Gastrocnemius medialis (tissue), 4 donors: ENCODE results near the gene PDSS2.

Experiments used
- POLR2A ChIP-seq, 2 donors: fragments of 450-650 bp; IDR thresholded peaks; one replicate each; pipeline ENCODE4 v1.6.1; 2017; ENCODE audit warnings: antibody characterized with exemption in 2 of 2, mild to moderate bottlenecking in 2 of 2, moderate library complexity in 2 of 2
- TF ChIP-seq, protein P1 (sequence below), 5 experiments: fragments of 450-650 bp in 3 of 5; fragments of 200-600 bp in 2 of 5; sonication (generic) in 2 of 5; IDR thresholded peaks in 4 of 5; conservative IDR thresholded peaks in 1 of 5; 1 replicate in 4 of 5; 2 replicates in 1 of 5; pipeline ENCODE4 v1.5.1; 2016 to 2019; ENCODE audit warnings: antibody characterized with exemption in 5 of 5, mild to moderate bottlenecking in 3 of 5, moderate library complexity in 3 of 5

DNA sequence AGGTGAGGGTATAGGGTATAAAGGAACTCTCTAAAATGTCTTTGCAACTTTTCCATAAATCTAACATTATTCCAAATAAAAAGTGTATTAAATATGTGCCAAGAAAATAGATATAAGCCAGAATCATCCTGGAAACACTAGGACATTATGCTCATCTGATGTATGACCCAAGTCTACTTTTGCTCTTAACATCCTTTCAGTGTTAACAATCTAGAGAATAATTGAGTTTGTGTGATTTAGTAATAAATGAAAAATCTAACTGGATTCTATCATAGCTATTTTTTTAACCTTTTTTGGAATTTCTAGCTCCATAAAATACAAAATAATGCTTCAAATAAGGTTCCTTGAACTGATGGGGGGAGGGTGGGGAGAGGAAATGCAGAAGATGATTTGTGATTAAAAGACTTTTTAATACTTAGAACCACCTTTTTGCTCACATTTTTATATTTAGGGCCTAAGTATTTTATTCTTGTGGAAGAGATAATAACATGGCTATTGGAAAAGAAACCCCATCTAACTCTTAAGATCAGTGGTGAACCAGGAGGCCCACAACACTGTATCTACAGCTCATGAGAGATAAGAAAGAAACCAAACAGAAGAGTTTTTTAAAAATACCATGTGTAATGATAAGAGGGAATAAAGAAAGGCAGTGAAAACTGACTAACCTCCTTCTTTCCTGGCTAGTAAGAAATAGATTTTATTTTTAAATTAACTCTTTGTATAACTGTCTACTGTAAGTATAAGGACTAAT is 68.5 kb downstream of the PDSS2 start:
- TF ChIP-seq, protein P1, sequence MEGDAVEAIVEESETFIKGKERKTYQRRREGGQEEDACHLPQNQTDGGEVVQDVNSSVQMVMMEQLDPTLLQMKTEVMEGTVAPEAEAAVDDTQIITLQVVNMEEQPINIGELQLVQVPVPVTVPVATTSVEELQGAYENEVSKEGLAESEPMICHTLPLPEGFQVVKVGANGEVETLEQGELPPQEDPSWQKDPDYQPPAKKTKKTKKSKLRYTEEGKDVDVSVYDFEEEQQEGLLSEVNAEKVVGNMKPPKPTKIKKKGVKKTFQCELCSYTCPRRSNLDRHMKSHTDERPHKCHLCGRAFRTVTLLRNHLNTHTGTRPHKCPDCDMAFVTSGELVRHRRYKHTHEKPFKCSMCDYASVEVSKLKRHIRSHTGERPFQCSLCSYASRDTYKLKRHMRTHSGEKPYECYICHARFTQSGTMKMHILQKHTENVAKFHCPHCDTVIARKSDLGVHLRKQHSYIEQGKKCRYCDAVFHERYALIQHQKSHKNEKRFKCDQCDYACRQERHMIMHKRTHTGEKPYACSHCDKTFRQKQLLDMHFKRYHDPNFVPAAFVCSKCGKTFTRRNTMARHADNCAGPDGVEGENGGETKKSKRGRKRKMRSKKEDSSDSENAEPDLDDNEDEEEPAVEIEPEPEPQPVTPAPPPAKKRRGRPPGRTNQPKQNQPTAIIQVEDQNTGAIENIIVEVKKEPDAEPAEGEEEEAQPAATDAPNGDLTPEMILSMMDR (IDR thresholded peaks at IDR 0.05 in 4 of 5, conservative IDR thresholded peaks at IDR 0.05 in 1 of 5), result no peak
- no peak for TF ChIP-seq POLR2A (IDR thresholded peaks at IDR 0.05)
